Thyroid gland (tissue), 4 donors: Measurements from ENCODE around the gene CAMTA1.

Experiments used
- CTCF ChIP-seq, 6 experiments: fragments of 200-600 bp in 3 of 6; fragments of 450-650 bp in 3 of 6; sonication (generic) in 3 of 6; IDR thresholded peaks; one replicate each; pipeline ENCODE4 v1.5.1; 2016 to 2019; ENCODE audit warnings: antibody characterized with exemption in 6 of 6, mild to moderate bottlenecking in 2 of 6, inconsistent platforms in 1 of 6, moderate library complexity in 1 of 6
- POLR2A ChIP-seq, 2 donors: fragments of 450-650 bp; IDR thresholded peaks; one replicate each; pipeline ENCODE4 v1.6.1; 2017; ENCODE audit warnings: antibody characterized with exemption in 2 of 2, mild to moderate bottlenecking in 2 of 2, moderate library complexity in 1 of 2

DNA sequence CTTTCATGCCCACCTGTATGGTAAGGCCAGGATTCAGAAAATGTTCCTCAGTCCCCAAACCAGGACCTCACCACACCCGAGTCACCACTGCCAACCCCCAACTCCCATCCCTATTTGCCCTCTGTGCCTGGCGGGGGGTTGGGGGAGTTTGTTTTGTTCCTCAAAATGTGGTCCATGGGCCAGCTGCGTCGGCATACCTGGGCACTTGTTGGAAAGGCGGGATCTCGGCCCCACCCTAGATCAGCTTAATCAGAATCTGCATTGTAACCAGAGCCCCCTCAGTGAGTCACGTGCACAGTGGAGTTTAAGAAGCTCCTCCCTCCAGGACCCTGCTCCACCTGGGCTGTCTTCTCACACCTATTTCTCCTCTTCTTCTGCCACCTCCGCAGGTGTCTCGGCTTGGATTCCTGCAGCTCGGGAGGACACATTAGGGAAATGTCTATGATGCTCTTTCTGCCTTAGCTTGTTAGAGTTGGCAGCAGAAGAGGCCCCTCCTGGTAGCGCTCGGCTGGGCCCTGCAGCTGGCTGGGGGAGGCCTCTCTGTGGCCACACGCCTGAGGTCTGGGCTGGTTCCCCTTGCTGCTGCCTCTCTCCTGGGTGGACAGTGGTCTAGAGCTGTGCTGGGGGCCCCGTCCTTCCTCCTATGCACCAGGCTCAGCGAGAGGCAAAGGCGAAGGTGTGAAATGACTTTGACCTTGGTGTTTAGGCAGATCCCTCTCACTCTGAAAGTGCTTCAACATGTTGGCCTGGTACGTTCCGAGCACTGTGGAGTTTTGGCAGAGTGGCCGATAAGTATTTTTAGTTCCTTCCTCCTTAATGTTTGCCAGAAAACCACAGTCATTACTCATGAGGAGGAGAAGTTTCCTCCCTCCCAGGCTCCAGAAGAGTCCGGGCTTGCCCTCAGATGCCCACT is 41.8 kb upstream of the CAMTA1 start:
- TF ChIP-seq CTCF (IDR thresholded peaks at IDR 0.05) (no peak), POLR2A (IDR thresholded peaks at IDR 0.05) (no peak)
